Measurements from ENCODE around the gene COX4I2.
A peak's percentile ranks its signal among the peaks of the same experiment; 100 is the strongest.

COX4I2 gene

DNA sequence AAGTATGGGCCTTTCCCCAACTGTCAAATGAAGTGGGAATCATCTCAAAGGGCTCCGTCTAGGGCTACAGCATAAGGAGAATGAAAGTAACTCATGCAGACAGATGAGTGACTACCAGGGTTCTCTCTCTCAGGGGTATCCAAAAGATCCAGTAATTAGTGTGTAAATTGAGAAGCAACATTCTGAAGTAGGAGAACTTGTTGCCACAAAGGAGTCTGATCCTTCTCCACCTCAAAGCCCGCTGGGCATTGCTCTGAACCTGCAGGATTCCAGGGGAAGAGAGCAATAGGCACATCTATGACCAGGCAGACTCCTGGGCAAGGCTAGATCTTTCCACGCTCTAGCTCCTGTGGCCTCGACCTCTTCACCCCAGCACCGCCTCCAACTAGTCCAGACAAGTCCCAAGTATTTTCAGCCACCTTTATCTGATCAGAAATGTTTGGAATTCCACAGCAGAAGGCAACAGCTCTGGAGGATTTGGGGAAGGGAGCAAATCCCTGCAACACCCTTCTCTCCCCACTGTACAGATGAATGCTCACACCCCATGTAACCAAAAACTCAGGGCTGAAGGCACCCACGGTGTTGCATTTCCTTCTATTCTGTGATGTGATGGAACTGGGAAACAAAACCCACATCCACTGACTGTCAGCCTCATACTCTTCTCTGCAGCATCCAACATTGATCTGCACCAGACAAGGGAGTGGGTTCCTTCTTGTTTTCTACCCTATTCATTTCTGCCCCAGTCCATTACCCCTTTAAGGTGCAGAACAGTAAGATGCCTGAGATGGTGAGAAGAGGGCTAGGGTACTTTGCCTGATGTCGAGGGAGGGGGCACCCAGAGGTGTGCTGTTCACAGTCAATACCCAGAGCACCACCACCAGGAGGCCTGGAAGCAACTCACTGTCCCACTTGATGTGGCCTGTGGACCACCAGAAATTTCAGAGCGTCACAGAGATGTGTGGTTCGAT, 41.0 kb downstream of the COX4I2 start:
- DNase-seq = no peak

DNA sequence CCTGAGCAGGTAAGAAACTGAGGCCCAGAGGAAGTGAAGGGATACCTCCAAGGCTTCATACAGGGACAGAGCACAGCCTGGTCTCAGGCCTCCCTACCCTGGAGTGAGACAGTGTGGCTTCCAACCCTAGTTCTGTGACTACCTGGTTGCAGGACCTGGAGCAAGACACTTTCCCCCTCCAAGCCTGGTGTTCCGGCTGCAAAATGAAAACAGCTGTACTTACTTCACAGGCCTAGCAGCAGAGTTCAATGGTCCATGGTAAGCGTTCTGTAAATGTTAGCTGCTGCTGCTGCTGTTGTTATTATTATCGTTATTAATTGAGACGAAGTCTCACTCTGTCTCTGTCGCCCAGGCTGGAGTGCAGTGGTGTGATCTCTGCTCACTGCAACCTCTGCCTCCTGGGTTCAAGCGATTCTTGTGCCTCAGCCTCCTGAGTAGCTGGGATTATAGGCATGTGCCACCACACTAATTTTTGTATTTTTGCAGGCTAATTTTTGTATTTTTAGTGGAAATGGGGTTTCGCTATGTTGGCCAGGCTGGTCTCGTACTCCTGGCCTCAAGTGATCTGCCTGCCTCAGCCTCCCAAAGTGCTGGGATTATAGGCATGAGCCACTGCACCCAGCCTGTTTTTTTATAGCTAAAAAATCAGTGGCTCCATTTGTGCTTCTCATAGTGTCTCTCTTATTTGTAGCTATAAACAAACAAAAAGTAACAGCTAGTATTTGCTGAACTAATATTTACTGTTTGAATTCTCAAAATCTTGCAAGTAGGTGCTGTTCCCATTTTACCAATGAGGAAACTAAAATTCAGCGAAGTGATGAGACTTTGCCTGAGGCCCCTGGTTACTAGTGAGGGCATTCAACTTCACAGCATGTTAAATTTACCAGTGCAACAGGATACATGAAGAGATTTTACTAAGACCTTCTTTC, 41.9 kb downstream of the COX4I2 start:
- DNase-seq = no peak

- no peak for DNase-seq
Observed at GRCh38 chr20:31680286-31681127, 42.8 kb downstream of the COX4I2 start.

DNA sequence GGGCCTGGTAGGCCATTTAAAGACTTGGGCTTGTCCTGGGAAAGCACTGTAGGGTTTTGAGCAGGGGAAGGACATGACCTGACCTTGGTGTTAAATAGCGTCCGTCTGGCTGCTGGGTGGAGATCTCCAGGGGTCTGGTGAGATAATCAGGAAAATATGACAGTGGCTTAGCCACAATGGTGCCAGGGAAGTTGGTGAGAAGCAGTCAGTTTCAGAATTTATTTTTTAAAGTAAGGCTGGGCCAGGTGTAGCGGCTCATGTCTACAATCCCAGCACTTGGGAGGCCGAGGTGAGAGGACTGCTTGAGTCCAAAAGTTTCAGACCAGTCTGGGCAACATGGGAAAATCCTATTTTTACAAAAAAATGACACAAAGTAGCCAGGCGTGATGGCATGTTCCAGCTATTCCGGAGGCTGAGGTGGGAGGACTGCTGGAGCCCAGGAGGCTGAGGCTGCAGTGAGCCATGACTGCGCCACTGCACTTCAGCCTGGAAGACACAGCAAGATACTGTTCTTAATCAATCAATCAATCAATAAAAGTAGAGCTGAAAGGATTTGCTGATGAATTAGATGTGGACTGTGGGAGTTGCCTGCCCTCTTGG, 43.5 kb downstream of the COX4I2 start:
- no peak for DNase-seq

DNA sequence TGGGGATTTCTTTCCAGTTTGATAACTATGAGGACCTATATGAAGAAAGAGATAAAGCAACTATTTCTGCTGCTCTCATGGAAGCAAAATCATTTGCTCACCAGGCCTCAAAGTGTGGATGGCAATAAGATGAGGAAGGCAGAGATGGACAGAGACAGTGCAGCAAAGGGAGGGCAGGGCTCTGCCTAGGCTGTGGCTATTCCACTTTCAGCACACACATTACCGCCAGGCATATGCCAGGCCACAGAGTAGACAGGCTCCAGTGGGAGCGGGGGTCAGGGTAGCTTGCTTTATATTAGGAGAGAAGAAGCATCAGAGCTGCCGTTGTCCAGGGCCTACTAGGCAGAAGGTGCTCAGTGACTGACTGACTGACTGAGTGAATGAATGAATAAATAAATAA, 44.1 kb downstream of the COX4I2 start:
- DNase-seq = no peak

DNA sequence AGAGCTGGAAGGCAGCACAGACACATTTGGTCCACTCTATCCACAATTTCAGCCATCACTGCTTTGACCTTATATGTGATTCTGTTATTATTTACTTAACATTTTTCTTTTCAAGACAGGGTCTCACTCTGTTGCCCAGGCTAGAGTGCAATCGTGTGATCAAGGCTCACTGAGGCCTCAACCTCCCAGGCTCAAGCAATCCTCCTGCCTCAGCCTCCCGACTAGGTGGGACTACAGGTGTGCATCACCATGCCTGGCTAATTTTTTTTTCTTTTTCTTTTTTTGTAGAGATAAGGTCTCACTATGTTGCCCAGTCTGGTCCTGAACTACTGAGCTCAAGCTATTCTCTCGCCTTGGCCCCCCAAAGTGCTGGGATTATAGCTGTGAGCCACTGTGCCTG, 44.6 kb downstream of the COX4I2 start:
- no peak for DNase-seq

GRCh38 chr20:31682927-31683326, 45.2 kb downstream of the COX4I2 start:
- no peak for DNase-seq

DNA sequence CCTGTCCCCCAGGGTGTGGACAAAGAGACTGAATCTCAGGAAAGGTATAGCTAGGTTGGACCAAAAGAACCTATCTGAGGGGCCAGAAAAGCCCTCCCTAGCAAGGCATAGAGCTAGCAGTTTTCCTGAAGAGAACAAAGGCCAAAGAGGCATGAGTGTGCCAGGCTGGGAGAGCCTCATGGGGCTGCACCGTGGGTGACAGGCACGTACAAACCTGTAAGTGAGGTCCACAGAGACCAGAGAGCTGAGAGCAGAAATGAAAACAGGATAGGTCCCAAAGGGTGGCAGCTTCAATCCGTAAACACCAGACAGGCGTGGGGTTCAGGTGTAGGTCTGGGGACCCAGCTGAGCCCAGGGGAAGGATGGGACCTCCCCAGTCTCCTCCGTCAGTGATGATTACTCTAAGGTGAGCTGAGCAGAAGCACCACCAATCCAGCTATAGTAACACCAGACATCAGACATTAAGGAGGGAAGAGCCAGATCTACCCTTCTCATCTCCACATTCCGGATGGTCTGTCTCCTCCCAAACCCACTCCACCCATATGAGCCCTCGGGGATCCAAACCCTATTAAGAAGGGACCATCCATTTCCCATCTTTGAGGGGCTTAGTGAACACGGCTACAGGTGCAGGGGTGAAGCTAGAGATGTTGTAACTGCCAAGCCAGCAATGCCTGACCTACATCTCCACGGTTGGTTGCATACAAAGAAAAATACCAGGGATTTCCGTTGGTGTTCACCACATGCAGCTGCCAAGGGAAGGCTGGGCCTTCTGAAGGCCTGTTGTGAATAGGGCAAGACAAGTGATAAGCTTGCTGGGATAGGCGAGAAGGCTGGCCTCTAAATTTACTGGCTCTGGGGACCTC, 46.7 kb downstream of the COX4I2 start:
- no peak for DNase-seq

GRCh38 chr20:31685853-31686643, 48.3 kb downstream of the COX4I2 start:
- no peak for DNase-seq

DNA sequence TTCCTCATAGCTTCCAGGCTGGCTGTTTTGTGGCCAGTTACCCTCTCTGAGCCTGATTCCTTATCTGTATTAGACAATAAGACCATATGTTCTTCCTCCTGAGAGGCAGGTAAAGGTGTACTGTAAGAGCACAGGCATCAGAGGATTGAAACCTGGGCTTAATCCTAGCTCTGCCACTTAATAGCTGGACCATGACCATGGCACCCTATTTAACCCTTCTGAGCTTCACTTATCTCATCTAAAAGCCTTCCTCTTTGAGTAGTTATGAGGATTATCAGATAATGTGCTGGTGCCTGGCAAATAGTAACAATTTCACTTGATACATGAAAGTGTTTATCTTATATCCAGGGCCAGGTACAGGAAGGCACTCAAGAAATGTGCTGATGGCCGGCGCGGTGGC, 50.1 kb downstream of the COX4I2 start:
- DNase-seq = no peak

DNA sequence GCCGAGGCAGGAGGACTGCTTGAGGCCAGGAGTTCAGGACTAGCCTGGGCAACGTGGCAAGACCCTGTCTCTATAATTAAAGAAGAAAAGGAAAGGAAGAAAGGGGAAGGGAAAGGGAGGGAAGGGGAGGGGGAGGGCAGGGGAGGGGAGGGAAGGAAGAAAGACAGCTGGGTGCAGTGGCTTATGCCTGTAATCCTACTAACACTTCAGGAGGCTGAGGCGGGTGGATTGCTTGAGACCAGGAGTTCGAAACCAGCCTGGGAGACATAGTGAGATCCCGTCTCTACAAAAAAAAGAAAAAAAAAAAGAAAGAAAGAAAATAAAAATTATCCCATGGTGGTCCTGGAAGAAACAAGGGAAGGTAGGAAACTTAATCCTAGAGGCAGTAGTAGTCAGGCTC, 51.4 kb downstream of the COX4I2 start:
- no peak for DNase-seq

GRCh38 chr20:31690124-31690666, 52.5 kb downstream of the COX4I2 start:
- DNase-seq = no peak

- DNase-seq = no peak
Observed at GRCh38 chr20:31691646-31692275, 54.0 kb downstream of the COX4I2 start.

DNA sequence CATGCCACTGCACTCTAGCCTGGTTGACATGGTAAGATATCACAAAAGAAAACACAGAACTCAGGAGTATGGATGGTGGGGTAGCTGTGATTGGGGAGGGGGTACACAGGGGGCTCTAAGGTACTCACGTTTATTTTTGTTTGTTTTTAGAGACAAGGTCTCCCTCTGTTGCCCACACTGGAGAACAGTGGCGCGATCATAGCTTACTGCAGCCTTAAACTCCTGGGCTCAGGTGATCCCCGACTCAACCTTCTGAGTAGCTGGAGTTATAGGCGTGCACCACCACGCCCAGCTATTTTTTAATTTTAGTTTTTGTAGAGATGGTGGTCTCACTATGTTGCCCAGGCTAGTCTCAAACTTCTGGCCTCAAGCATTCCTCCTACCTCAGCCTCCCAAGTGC, 55.7 kb downstream of the COX4I2 start:
- DNase-seq = no peak

DNA sequence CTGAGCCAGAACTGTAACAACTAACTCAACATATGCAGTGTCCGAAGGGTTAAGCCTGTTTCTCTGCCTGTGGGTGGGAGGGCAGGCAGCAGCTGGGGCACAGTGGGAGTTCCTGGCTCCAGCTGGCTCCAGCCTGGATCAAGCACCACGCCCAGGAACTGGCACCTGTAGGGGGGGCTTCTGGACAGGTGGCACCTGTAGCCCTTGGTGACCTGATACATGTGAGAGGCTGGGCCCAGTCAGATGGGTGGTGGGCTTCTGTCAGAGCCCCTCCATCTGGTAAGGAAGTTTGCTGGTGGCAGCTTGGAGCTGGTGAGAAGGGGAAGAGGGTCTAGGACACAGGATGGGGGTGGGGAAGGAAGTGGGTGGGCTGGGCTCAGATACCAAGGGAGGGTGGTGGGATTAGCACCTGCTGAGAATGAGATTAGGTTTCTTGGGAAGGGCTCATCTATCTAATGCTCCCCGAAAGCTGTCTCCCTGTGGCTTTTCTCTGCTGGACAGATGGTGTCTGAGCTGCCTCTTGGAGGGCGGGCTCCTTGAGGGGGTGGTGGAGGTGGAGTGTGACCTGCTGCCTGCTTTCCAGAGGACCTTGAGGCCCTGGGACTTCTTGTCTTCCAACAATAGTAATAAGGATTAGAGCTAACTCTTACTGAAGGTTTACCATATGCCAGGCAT, 56.4 kb downstream of the COX4I2 start:
- peak; percentile 73 to 91 for DNase-seq
